Esophagus squamous epithelium (tissue), 4 donors: ENCODE data around the gene CHN2.

Experiments used
- POLR2A ChIP-seq, 4 donors: fragments of 450-650 bp; IDR thresholded peaks; one replicate each; pipeline ENCODE4 v1.6.1; 2017; ENCODE audit warnings: antibody characterized with exemption in 4 of 4, mild to moderate bottlenecking in 4 of 4, moderate library complexity in 3 of 4
- TF ChIP-seq, protein P1 (sequence below), 6 experiments: fragments of 450-650 bp in 4 of 6; fragments of 200-600 bp in 2 of 6; sonication (generic) in 2 of 6; IDR thresholded peaks; one replicate each; pipeline ENCODE4 v1.5.1; 2016 to 2019; ENCODE audit warnings: antibody characterized with exemption in 6 of 6, mild to moderate bottlenecking in 4 of 6, moderate library complexity in 4 of 6

DNA sequence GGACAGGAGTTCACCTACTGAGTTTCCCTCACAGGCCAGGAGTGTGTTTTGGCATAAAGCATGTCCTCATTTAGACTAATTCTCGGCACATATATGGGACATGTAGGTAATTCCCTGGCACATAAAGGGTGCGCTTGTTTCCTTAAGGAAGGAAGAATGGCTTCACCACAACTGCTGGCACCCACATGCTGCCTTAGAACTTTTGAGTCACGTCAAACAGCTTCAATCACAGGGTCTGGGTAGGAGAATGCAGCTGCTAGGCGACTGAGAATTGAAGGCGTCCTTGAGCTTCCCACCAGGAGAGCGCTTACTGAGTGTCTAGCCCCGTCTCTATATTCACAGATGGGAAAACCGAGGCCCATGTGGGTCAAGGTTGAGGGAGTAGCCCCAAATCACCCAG lies 146.1 kb downstream of the CHN2 start:
- no peak for TF ChIP-seq POLR2A (IDR thresholded peaks at IDR 0.05)
- TF ChIP-seq, protein P1, sequence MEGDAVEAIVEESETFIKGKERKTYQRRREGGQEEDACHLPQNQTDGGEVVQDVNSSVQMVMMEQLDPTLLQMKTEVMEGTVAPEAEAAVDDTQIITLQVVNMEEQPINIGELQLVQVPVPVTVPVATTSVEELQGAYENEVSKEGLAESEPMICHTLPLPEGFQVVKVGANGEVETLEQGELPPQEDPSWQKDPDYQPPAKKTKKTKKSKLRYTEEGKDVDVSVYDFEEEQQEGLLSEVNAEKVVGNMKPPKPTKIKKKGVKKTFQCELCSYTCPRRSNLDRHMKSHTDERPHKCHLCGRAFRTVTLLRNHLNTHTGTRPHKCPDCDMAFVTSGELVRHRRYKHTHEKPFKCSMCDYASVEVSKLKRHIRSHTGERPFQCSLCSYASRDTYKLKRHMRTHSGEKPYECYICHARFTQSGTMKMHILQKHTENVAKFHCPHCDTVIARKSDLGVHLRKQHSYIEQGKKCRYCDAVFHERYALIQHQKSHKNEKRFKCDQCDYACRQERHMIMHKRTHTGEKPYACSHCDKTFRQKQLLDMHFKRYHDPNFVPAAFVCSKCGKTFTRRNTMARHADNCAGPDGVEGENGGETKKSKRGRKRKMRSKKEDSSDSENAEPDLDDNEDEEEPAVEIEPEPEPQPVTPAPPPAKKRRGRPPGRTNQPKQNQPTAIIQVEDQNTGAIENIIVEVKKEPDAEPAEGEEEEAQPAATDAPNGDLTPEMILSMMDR (IDR thresholded peaks at IDR 0.05), result no peak
